COLO829 (cell line): ENCODE results near the gene EPHA7.

Experiments used
- DNase-seq: peaks from one replicate; pipeline ENCODE4 v3.0.0; 2012; ENCODE audit warnings: low spot score

The EPHA7 gene

DNA sequence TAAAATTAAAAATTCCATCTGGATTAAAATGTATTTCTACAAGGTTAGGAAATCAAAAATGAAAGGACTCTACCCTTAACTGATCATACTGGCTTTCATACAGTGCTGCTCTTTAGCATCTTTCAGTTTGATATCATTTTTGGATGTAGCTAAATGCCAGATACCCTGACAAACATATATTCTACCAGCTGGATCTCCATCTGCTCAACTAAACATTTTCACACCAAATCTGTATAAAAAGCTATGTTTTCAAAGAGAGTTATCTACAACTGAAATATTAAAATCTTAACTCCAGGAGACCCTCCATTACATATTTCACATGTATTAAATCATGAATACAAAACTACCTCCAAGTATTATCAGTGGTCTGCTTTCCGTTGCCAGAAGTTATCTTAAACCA lies 95.7 kb downstream of the EPHA7 start:
- DNase-seq, result no peak

DNA sequence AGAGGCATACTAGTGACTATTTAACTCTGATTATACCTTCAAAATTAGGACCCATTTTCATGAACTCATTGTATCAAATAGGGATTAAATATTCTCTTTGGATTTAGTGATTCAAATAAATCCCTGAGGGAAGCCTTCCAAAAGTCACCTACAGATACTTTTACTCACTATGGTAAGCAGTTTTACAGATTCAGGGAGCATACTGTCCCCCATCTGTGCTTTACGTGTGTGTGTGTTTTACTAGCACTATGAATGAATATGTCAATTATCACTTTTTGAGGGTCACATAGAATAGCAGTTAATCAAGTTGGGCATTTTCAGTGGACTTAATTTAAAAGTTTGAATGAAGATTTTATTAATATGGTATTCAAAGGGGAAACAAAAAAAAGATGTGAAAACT lies 96.7 kb downstream of the EPHA7 start:
- DNase-seq, result no peak

DNA sequence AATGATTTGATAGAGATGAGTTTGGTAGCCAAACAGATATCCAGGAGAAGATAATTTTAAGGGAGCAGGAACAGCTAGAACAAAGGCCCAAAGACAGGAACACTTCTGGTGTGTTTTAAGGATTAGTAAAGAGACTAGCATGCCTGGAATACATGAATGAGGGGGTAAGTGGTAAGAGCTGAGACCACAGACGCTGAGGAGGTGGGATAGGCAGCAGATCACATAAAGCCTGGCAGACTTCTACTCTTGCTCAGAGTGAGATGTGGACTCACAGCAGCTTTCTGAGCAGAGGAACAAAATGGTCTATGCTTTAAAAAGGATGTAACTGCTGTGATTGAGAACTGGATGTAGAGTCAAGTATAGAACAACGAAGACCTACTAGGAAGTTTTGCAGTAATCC lies 100.1 kb downstream of the EPHA7 start:
- no peak for DNase-seq

DNA sequence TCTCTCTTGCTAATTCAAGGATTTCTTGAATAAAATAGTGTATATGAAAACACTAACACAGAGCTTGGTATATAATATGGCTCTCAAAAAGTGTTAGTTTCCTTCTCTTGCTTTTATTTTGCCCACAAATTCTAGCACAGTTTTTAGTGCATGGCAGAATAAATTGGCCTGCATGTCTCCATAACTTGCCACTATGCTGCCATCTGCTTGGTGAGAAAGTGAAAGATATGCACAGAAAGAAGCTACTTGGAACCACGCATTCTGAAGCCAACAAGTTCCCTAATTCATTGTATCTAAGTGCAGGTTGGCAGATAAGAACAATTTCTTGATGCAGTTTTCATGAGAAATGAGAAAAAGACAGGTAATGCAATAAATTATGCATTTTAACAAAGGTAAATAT lies 101.2 kb downstream of the EPHA7 start:
- DNase-seq, result no peak

DNA sequence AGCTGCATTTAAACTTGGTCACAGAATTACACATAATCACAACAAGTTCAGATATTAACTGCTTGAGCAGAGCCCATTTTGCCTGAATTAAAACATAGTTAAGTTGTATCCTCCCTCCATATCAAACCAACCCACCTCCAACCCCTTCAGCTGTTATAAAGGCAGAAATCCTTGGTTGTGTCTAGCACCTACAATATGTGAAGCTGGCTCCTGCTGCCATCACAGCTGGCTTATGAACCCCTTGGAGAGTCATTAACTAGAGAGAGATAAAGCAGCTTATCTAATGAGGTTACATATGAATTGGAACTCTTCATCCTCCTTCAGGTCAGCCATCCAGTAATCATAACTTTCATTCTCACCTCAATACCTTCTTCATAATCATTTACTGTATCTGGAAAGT lies 101.8 kb downstream of the EPHA7 start:
- no peak for DNase-seq

DNA sequence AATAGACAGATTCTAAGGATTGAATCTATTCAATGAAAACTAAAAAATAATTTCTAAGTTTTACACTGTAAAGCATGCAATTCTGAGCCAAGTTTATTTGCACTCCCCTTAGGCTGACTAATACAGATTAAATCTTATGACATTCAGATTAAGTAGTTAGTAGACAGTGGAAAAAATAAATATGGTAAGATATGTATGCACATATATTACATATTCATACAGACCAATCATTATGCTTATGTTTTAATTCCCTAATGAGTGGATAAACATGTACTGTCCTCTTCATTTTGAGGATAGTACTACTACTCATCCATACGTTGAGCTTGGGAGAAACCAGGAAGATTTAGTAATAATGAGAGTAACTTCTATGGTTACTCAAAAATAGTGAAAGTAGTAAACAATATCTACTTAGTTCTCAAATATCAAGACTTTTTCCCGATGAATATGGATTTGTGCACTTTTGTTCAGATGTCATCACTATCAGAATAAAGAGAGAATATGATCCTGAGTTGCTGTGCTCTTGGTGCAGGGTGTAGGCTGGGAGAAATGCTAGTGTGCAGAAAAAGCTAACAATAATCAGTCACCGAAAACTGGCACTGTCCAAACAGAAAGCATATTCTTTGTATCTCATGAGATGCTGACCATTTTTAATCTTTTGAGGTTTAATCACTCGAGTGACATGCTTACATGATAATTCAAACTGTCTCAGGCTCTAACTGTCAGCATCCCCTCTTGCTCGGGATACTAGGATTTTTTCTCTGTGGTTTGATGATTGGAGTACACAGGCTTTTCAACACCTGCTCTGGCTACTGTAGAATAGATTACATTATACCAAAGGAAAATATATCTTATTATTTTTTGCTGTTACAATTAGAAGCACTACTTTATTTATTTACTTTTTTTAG lies 111.6 kb downstream of the EPHA7 start:
- DNase-seq, result no peak

DNA sequence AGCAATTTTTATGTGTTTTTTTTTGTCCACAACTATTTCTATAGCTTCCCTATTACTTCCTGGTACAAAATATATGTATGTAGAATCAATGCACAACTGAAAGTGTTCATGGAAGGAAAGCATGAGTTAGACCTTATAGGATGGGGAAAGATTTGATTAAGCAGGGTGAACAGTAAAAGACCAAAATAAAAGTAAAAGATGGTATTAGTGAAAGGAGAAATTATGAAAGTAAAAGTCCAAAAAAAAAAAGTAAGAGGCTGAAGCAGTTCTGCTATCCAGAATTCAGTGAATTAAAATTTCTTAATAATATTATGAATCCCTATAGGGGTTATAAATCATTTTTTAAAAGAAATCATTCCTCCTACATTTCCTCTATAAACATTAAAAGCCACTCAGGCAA lies 114.3 kb downstream of the EPHA7 start:
- DNase-seq, result no peak

DNA sequence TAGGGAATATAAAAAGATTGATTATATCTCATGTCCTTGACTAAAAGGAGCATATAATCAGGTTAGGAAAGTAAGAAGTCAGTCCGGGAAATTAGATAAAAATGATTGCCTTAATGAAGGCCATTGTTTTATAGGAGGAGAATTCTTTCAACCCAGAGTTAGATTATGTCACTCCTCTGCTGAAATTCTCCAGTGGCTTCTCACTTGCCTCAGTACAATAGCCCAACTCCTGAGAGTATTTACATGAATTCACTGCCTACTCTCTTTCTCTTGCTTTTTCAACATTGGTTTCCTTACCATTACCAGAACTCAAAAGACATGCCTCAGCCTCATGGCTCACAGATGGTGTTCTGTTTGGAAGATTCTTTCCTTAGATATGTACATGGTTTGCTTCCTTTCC lies 114.9 kb downstream of the EPHA7 start:
- no peak for DNase-seq

DNA sequence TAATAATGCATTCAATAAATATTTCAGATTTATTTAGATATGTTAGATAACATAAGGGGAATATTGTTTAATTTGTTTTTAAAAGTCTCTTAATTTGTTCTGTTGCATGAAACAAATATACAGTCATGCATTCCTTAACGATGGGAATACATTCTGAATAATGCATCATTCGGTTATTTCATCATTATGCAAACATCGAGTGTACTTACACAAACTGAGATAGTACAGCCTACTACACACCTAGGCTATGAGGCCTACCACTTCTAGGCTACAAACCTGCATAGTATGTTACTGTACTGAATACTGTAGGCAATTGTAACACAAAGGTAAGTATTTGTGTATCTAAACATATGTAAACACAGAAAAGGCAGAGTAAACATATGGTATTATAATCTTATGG lies 118.7 kb downstream of the EPHA7 start:
- DNase-seq, result no peak

DNA sequence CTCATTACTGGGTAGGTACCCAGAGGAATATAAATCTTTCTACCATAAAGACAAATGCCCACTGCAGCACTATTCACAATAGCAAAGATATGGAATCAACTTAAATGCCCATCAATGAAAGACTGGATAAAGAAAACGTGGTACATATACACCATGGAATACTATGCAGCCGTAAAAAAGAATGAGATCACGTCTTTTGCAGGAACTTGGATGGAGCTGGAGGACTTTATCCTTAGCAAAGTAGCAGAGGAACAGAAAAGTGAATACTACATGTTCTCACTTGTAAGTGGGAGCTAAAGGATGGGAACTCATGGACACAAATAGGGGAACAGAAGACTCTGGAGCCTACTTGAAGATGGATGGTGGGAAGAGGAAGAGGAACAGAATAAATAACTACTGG lies 119.7 kb downstream of the EPHA7 start:
- no peak for DNase-seq

DNA sequence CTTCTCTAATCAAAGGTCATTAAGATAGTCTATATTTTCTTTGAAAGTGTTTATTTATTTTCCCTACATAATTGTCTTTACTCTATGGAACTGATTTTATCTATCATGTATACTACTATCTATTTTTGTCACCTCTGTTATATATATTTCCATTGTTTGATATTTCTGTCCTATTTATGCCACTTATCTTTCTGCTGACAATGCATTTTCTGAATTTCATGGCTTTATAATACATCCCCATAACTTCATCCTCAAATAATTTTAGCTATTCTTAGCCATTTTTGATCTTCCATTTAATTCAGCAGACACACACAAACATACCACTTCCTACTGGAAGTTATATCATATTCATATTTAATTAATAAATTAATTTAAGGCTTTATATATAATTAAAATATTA lies 123.7 kb downstream of the EPHA7 start:
- DNase-seq, result no peak

DNA sequence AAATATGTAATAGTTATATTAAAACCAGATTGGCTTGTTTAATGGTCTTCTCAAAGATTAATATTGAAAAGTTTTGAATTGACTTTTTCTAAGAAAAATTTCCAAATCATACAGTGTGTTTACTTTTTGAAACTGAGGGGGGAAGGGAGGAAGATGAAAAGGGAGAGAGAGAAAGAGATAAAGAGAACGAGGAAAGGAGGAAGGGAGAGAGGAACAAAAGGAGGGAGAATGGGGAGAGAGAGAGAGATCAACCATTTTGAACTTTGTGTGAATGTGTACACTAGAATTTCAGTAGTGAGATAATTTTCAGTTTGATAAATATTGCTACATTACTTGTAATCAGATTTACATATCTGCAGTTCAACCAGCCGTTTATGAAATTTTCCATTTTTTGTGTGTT lies 124.5 kb downstream of the EPHA7 start:
- no peak for DNase-seq

DNA sequence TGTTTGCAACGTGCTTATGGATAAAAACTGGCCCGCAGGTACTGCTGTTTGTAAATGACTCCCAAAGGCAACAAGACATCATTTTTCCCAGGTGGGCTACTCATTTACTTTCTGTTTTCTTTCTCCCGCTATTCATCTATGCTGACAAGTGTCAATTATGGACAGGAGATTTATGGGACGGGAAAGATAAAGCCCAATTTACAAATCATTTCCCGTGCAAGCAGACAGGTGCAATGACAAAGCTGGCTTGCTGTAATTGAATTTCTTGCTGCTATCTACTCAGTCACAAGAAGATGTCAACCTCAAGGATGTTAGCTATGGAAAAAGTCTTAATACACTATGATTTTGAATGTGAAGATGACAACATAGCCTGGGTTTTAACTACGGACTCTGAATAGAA lies 125.5 kb downstream of the EPHA7 start:
- DNase-seq, result no peak

DNA sequence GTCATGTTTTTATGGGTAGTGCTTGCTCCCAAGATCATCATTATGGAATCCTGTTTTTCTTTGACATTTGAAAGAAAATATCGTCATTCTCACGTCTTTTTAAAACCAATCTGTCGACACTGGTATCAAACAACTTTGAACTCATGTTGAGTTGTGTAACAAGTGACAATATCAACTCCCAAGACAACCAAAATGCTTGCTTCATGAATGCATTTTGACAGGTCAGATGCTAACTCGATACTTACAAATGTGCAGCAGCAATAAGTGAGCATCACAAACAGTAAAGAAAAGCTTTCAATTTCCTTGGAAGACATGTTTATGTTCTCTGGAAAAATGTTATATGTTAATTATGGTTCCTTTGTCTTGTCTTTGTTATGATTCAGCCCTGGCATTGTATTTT lies 125.9 kb downstream of the EPHA7 start:
- no peak for DNase-seq

DNA sequence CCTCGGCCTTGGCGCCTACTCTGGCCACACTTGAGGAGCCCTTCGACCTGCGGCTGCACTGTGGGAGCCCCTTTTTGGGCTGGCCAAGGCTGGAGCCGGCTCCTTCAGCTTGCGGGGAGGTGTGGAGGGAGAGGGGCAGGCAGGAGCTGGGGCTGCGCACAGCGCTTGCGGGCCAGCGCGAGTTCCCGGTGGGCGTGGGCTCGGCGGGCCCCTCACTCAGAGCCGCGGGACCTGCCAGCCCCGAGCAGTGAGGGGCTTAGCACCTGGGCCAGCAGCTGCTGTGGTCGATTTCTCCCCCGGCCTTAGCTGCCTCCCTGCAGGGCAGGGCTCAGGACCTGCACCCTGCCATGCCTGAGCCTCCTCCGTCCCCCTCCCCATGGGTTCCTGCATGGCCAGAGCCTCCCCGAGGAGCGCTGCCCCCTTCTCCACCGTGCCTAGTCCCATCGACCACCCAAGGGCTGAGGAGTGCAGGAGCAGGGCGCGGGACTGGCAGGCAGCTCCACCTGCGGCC lies 136.8 kb downstream of the EPHA7 start:
- DNase-seq, result no peak

DNA sequence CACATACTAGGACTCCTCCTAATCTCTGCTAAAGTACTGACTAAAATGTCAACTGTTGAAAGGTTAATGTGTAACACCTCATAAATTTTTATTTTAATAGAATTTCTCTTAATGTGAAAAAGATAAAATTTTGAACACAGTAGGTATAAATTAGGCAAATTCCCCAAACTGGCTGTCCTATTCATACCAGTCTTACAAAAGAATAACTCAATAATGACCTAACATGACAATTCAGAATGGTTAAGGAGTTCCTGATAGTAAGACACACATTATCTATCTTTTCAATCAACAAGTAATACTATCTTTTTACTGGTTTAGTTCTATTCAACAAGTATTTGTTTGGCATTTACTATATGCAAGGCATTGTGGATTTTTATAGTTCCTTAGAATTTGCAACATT lies 141.1 kb downstream of the EPHA7 start:
- no peak for DNase-seq

DNA sequence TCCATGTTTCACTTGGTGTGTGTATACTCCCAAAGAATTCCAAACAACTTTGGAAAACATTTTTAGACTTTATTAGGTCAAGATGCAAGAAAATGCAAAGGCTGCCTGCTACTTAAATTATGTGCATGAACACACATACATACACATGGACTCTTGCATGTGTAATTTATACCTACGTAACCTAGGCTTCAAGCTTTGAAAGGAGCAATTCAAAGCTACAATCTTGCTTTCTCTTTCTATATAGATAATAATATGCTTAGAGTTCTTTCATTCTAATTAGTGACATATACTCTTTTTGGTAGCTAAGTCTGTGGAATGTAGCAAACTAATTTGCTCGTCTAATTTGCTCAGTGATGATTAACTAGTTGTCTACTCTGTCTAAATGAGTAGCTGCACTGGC lies 146.5 kb downstream of the EPHA7 start:
- no peak for DNase-seq

DNA sequence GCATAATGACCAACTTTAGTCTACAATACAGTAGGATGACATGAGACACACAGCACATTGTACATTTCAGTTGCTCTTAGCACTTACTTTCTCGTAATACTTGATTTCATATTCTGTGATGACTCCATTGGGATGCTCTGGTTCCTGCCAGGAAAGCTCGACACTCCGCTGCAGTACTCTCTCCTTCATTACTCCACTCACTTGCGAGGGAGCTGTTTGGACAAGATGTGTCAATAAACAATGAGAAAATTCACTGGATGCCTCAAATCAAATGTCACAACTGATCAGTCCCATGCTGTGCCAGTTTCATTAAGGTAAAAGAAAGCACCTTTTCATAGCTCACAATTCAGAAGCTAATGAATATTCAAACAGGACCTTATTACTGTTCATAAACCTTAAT lies 147.1 kb downstream of the EPHA7 start:
- DNase-seq, result no peak

DNA sequence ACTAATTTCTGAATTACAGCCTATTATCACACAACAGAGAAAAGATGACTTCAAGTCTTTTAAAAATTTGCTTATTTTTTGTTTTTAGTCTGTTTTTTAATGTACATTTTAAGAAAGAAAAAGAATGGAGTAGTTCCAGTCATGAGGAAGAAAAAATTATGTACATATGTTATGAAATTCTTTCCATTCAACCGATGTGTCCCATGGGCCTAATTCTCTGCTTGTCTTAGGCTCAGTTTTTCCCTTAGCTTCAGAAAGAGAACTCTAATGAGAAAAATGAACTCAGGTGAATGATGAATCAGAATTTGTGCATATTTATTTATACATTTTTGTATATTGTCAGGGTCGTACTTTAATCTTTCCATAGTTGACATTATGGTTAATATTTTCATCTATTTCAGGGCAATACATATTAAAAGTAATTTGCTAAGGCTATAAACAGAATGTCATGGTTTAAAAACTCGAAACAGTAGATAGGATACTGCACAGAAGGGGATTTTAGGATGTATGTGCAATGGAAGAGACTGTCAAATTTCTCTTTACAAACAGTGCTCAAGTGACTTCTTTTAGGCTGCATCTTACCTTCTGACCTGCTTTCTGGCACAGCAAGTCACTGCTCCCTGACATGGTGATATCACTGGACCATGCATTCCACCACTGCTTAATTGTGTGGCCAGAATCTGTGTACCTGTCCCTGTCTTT lies 153.1 kb downstream of the EPHA7 start:
- no peak for DNase-seq

DNA sequence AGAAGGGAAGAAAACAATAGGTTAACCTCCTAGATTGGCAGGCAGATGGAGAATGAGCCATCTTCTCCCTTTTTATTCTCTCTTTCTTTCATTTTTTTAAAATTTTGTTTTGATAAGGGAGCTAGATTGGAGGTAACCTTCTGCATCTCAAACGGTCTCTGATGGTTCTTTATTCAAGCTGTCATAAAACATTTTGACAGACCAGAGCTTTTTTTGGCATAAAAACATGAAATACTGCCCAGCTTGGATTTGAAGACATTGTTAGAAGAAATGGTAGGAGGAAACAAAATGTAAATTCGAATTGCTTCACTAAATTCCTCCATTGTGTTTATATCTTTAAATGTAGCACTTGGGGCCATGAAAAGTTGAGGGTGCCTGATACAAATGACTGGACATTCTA lies 158.5 kb downstream of the EPHA7 start:
- no peak for DNase-seq

DNA sequence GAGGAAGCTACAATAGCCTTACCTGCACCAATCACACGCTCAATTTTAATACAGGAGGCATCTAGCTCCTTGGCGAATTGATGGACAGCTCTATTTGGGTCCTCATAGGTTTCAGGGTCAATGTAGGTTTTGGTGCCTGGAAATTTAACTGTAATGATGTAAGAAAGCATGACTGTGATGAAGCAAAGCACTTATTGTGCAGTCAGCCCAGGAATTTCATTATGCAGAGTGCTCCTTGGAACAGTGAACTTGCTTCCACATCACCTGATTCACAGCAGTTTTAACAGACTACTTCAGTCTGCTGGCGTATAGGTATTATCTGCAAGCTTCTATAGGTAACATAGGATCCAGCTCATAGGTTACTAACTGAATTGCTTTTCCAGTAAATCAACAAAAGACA lies 160.0 kb downstream of the EPHA7 start:
- DNase-seq, result no peak

DNA sequence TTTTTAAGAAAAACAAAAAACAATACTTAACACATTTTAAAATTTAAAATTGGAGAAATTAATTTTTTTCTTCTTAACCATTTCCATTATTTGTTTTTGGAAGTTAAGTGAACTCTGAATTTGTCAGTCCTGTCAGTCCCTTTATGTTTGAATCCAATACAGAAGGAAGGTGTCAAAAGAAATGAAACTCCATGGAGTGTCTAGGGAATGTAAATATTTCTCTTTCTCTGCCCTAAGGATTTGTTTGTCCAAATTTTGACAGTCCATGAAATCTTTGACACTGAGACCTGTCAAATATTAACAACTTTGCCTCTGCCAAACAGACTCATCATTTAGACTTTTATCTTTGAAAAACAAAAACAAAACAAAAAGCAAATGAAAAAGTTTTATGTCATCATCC lies 166.4 kb downstream of the EPHA7 start:
- no peak for DNase-seq

DNA sequence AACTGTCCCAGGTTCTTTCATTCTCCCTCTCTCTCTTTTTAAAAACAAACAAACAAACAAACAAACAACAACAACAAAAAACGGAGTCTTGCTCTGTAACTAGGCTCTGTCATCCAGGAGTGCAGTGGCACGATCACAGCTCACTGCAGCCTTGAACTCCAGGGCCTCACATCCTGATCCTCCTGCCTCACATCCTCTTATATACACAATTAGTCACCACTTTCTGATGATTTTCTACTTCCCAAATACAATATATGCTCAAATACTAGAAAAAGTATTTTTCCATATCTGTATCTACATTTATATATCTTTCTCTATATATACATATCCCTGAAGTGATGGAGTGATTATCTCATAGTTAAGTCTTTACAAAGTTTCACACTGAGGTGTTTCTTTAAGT lies 170.7 kb downstream of the EPHA7 start:
- no peak for DNase-seq
